Measurements from ENCODE around the gene CWC27.
"Not testable (repeated sequence)": the region's sequence is repeated elsewhere in the genome, so short reads cannot be mapped to it uniquely, and the experiment has no call there.

Gene CWC27

GRCh38 chr5:64790210-64790609, 21.5 kb downstream of the CWC27 start:
- Histone ChIP-seq H3K4me3 (ENCODE audit: low read length) (no peak overlapping the region), H3K4me1 (ENCODE audit: insufficient read depth, low read length) (no peaks in the 10 kb centered on the region), H3K9ac (ENCODE audit: low read depth, low read length) (no peak overlapping the region), H3K27me3 (ENCODE audit: insufficient read depth, low read length) (no peaks in the 10 kb centered on the region), H3K36me3 (ENCODE audit: insufficient read depth, low read depth, low read length) (peaks cover 27% of the 10 kb centered on the region), H3K27ac (ENCODE audit: low read length) (no peak overlapping the region), H3K9me3 (ENCODE audit: insufficient read depth, low read depth, low read length) (no peaks in the 10 kb centered on the region)

- H3K4me3 ChIP-seq (ENCODE audit: low read length): no peak overlapping the region
These were observed 23.7 kb downstream of the CWC27 start for GRCh38 chr5:64792469-64792868.

GRCh38 chr5:64794053-64794770, 25.5 kb downstream of the CWC27 start:
- Histone ChIP-seq H3K9ac (ENCODE audit: low read depth, low read length) (no peak overlapping the region), H3K4me1 (ENCODE audit: insufficient read depth, low read length) (0 out of 2 replicates have a peak, but pooled peaks cover 3% of the 10 kb centered on the region), H3K36me3 (ENCODE audit: insufficient read depth, low read depth, low read length) (peaks cover 14% of the 10 kb centered on the region; the same call in 1 of the 2 replicates), H3K4me3 (ENCODE audit: low read length) (no peak overlapping the region), H3K27ac (ENCODE audit: low read length) (no peak overlapping the region), H3K27me3 (ENCODE audit: insufficient read depth, low read length) (no peaks in the 10 kb centered on the region), H3K9me3 (ENCODE audit: insufficient read depth, low read depth, low read length) (no peaks in the 10 kb centered on the region)

More at GRCh38 chr5:64792469-64792868, 23.7 kb downstream of the CWC27 start:
- H3K27ac ChIP-seq (ENCODE audit: low read length): no peak overlapping the region
- 0 out of 2 replicates have a peak, but pooled peaks cover 3% of the 10 kb centered on the region for H3K4me1 ChIP-seq (ENCODE audit: insufficient read depth, low read length)
- no peak overlapping the region for H3K9ac ChIP-seq (ENCODE audit: low read depth, low read length)
- H3K27me3 ChIP-seq (ENCODE audit: insufficient read depth, low read length): no peaks in the 10 kb centered on the region
- no peaks in the 10 kb centered on the region for H3K9me3 ChIP-seq (ENCODE audit: insufficient read depth, low read depth, low read length)
- H3K36me3 ChIP-seq (ENCODE audit: insufficient read depth, low read depth, low read length): peaks cover 14% of the 10 kb centered on the region; the same call in 1 of the 2 replicates

- Histone ChIP-seq H3K4me3 (ENCODE audit: low read length) (no peak overlapping the region), H3K9me3 (ENCODE audit: insufficient read depth, low read depth, low read length) (no peaks in the 10 kb centered on the region), H3K9ac (ENCODE audit: low read depth, low read length) (no peak overlapping the region), H3K36me3 (ENCODE audit: insufficient read depth, low read depth, low read length) (peaks cover 10% of the 10 kb centered on the region; the same call in 1 of the 2 replicates), H3K27ac (ENCODE audit: low read length) (no peak overlapping the region), H3K4me1 (ENCODE audit: insufficient read depth, low read length) (0 out of 2 replicates have a peak, but pooled peaks cover 3% of the 10 kb centered on the region), H3K27me3 (ENCODE audit: insufficient read depth, low read length) (no peaks in the 10 kb centered on the region)
These were observed 27.6 kb downstream of the CWC27 start for GRCh38 chr5:64796301-64796700.

- Histone ChIP-seq H3K27ac (ENCODE audit: low read length) (no peak overlapping the region), H3K4me3 (ENCODE audit: low read length) (no peak overlapping the region), H3K9me3 (ENCODE audit: insufficient read depth, low read depth, low read length) (no peaks in the 10 kb centered on the region), H3K9ac (ENCODE audit: low read depth, low read length) (no peak overlapping the region), H3K36me3 (ENCODE audit: insufficient read depth, low read depth, low read length) (peaks cover 32% of the 10 kb centered on the region), H3K27me3 (ENCODE audit: insufficient read depth, low read length) (no peaks in the 10 kb centered on the region), H3K4me1 (ENCODE audit: insufficient read depth, low read length) (0 out of 2 replicates have a peak, but pooled peaks cover 3% of the 10 kb centered on the region)
These were observed 32.2 kb downstream of the CWC27 start for GRCh38 chr5:64800926-64801325.

GRCh38 chr5:64806537-64806936, 37.8 kb downstream of the CWC27 start:
- no peak overlapping the region for H3K4me3 ChIP-seq (ENCODE audit: low read length)
- H3K27ac ChIP-seq (ENCODE audit: low read length): no peak overlapping the region
- no peaks in the 10 kb centered on the region for H3K27me3 ChIP-seq (ENCODE audit: insufficient read depth, low read length)
- no peaks in the 10 kb centered on the region for H3K4me1 ChIP-seq (ENCODE audit: insufficient read depth, low read length)
- H3K36me3 ChIP-seq (ENCODE audit: insufficient read depth, low read depth, low read length): peaks cover 40% of the 10 kb centered on the region
- no peak overlapping the region for H3K9ac ChIP-seq (ENCODE audit: low read depth, low read length)
- H3K9me3 ChIP-seq (ENCODE audit: insufficient read depth, low read depth, low read length): no peaks in the 10 kb centered on the region

GRCh38 chr5:64807520-64807919, 38.8 kb downstream of the CWC27 start:
- Histone ChIP-seq H3K9me3 (ENCODE audit: insufficient read depth, low read depth, low read length) (no peaks in the 10 kb centered on the region), H3K36me3 (ENCODE audit: insufficient read depth, low read depth, low read length) (peaks cover 34% of the 10 kb centered on the region), H3K4me3 (ENCODE audit: low read length) (no peak overlapping the region), H3K27ac (ENCODE audit: low read length) (no peak overlapping the region), H3K9ac (ENCODE audit: low read depth, low read length) (no peak overlapping the region), H3K27me3 (ENCODE audit: insufficient read depth, low read length) (no peaks in the 10 kb centered on the region), H3K4me1 (ENCODE audit: insufficient read depth, low read length) (no peaks in the 10 kb centered on the region)

GRCh38 chr5:64811050-64811640, 42.4 kb downstream of the CWC27 start:
- Histone ChIP-seq H3K36me3 (ENCODE audit: insufficient read depth, low read depth, low read length) (peaks cover 8% of the 10 kb centered on the region; the same call in 1 of the 2 replicates), H3K4me1 (ENCODE audit: insufficient read depth, low read length) (no peaks in the 10 kb centered on the region), H3K27ac (ENCODE audit: low read length) (no peak overlapping the region), H3K9ac (ENCODE audit: low read depth, low read length) (no peak overlapping the region), H3K9me3 (ENCODE audit: insufficient read depth, low read depth, low read length) (no peaks in the 10 kb centered on the region), H3K27me3 (ENCODE audit: insufficient read depth, low read length) (no peaks in the 10 kb centered on the region), H3K4me3 (ENCODE audit: low read length) (no peak overlapping the region)

- Histone ChIP-seq H3K9me3 (ENCODE audit: insufficient read depth, low read depth, low read length) (no peaks in the 10 kb centered on the region), H3K27me3 (ENCODE audit: insufficient read depth, low read length) (no peaks in the 10 kb centered on the region), H3K36me3 (ENCODE audit: insufficient read depth, low read depth, low read length) (no peaks in the 10 kb centered on the region; the same call in 1 of the 2 replicates), H3K4me1 (ENCODE audit: insufficient read depth, low read length) (peaks cover 9% of the 10 kb centered on the region; the same call in 1 of the 2 replicates), H3K4me3 (ENCODE audit: low read length) (no peak overlapping the region), H3K9ac (ENCODE audit: low read depth, low read length) (no peak overlapping the region), H3K27ac (ENCODE audit: low read length) (no peak overlapping the region)
These were observed 45.3 kb downstream of the CWC27 start for GRCh38 chr5:64814073-64814472.

- Histone ChIP-seq H3K4me1 (ENCODE audit: insufficient read depth, low read length) (peaks cover 9% of the 10 kb centered on the region; the same call in 1 of the 2 replicates), H3K4me3 (ENCODE audit: low read length) (no peak overlapping the region), H3K9me3 (ENCODE audit: insufficient read depth, low read depth, low read length) (no peaks in the 10 kb centered on the region), H3K27ac (ENCODE audit: low read length) (no peak overlapping the region), H3K9ac (ENCODE audit: low read depth, low read length) (no peak overlapping the region), H3K36me3 (ENCODE audit: insufficient read depth, low read depth, low read length) (peaks cover 5% of the 10 kb centered on the region), H3K27me3 (ENCODE audit: insufficient read depth, low read length) (no peaks in the 10 kb centered on the region)
These were observed 49.5 kb downstream of the CWC27 start for GRCh38 chr5:64818245-64818644.

- not testable (repeated sequence) for H3K4me3 ChIP-seq (ENCODE audit: low read length)
These were observed 50.6 kb downstream of the CWC27 start for GRCh38 chr5:64819345-64819744.

GRCh38 chr5:64822320-64822719, 53.6 kb downstream of the CWC27 start:
- no peaks in the 10 kb centered on the region for H3K27me3 ChIP-seq (ENCODE audit: insufficient read depth, low read length)
- peaks cover 9% of the 10 kb centered on the region; the same call in 1 of the 2 replicates for H3K4me1 ChIP-seq (ENCODE audit: insufficient read depth, low read length)
- no peak overlapping the region for H3K4me3 ChIP-seq (ENCODE audit: low read length)
- no peak overlapping the region for H3K9ac ChIP-seq (ENCODE audit: low read depth, low read length)
- no peaks in the 10 kb centered on the region for H3K9me3 ChIP-seq (ENCODE audit: insufficient read depth, low read depth, low read length)
- H3K36me3 ChIP-seq (ENCODE audit: insufficient read depth, low read depth, low read length): peaks cover 5% of the 10 kb centered on the region; the same call in 1 of the 2 replicates
- no peak overlapping the region for H3K27ac ChIP-seq (ENCODE audit: low read length)

More at GRCh38 chr5:64819345-64819744, 50.6 kb downstream of the CWC27 start:
- not testable (repeated sequence) for H3K36me3 ChIP-seq (ENCODE audit: insufficient read depth, low read depth, low read length); H3K27me3 ChIP-seq (ENCODE audit: insufficient read depth, low read length); H3K4me1 ChIP-seq (ENCODE audit: insufficient read depth, low read length); H3K9ac ChIP-seq (ENCODE audit: low read depth, low read length); H3K27ac ChIP-seq (ENCODE audit: low read length); H3K9me3 ChIP-seq (ENCODE audit: insufficient read depth, low read depth, low read length)

All from iPS-20b (cell line).